Measurements from ENCODE around the gene TMEM165.
A peak's percentile ranks its signal among the peaks of the same experiment; 100 is the strongest.

The TMEM165 gene

GRCh38 chr4:55409468-55410171 lies 13.9 kb downstream of the TMEM165 start:
- Histone ChIP-seq H3F3A (ENCODE audit: low read depth) (no peaks in the 10 kb centered on the region), H3K4me3 (ENCODE audit: low read length, poor library complexity, severe bottlenecking) (no peak overlapping the region), H3K4me1 (ENCODE audit: insufficient read depth, low read length, poor library complexity, severe bottlenecking) (peaks cover 15% of the 10 kb centered on the region), H2AFZ (ENCODE audit: low read length) (no peak overlapping the region), H3K9me3 (ENCODE audit: insufficient read depth, low read depth, low read length) (no peaks in the 10 kb centered on the region), H3K36me3 (ENCODE audit: insufficient read depth, low read length) (peaks cover 15% of the 10 kb centered on the region; the same call in 1 of the 2 replicates), H3K9ac (ENCODE audit: low read depth, low read length, poor library complexity, severe bottlenecking) (no peak overlapping the region), H3K27me3 (ENCODE audit: insufficient read depth, low read length, poor library complexity, severe bottlenecking) (no peaks in the 10 kb centered on the region), H3K79me2 (ENCODE audit: insufficient read depth, low read length) (peaks cover 83% of the 10 kb centered on the region), H4K20me1 (ENCODE audit: insufficient read depth, low read length, poor library complexity, severe bottlenecking) (peaks cover 79% of the 10 kb centered on the region), H3K4me2 (ENCODE audit: low read depth, low read length, poor library complexity, severe bottlenecking) (peak overlapping the region; percentile 16), H3K9me2 (replicated peaks; ENCODE audit: low read depth, low read length) (no peaks in the 10 kb centered on the region)
- TF ChIP-seq CTCF (conservative IDR thresholded peaks at IDR 0.05; ENCODE audit: low read length) (peak; percentile 59), EZH2phosphoT487 (IDR thresholded peaks at IDR 0.05; ENCODE audit: borderline replicate concordance) (no peak)

- Histone ChIP-seq H2AFZ (ENCODE audit: low read length) (no peak overlapping the region), H3F3A (ENCODE audit: low read depth) (no peaks in the 10 kb centered on the region), H3K79me2 (ENCODE audit: insufficient read depth, low read length) (peaks cover 82% of the 10 kb centered on the region), H3K9ac (ENCODE audit: low read depth, low read length, poor library complexity, severe bottlenecking) (no peak overlapping the region), H3K27me3 (ENCODE audit: insufficient read depth, low read length, poor library complexity, severe bottlenecking) (no peaks in the 10 kb centered on the region), H3K9me2 (replicated peaks; ENCODE audit: low read depth, low read length) (no peaks in the 10 kb centered on the region), H3K36me3 (ENCODE audit: insufficient read depth, low read length) (peaks cover 17% of the 10 kb centered on the region; the same call in 1 of the 2 replicates), H3K9me3 (ENCODE audit: insufficient read depth, low read depth, low read length) (no peaks in the 10 kb centered on the region), H3K4me2 (ENCODE audit: low read depth, low read length, poor library complexity, severe bottlenecking) (no peak overlapping the region), H3K4me1 (ENCODE audit: insufficient read depth, low read length, poor library complexity, severe bottlenecking) (peaks cover 15% of the 10 kb centered on the region), H3K4me3 (ENCODE audit: low read length, poor library complexity, severe bottlenecking) (no peak overlapping the region), H4K20me1 (ENCODE audit: insufficient read depth, low read length, poor library complexity, severe bottlenecking) (peaks cover 79% of the 10 kb centered on the region)
- TF ChIP-seq EZH2phosphoT487 (IDR thresholded peaks at IDR 0.05; ENCODE audit: borderline replicate concordance) (no peak), CTCF (conservative IDR thresholded peaks at IDR 0.05; ENCODE audit: low read length) (no peak)
These were observed 14.7 kb downstream of the TMEM165 start for GRCh38 chr4:55410431-55410830.

GRCh38 chr4:55411621-55412020 lies 15.9 kb downstream of the TMEM165 start:
- H3K4me1 ChIP-seq (ENCODE audit: insufficient read depth, low read length, poor library complexity, severe bottlenecking): peaks cover 15% of the 10 kb centered on the region
- H3K9ac ChIP-seq (ENCODE audit: low read depth, low read length, poor library complexity, severe bottlenecking): no peak overlapping the region
- TF ChIP-seq EZH2phosphoT487 (IDR thresholded peaks at IDR 0.05; ENCODE audit: borderline replicate concordance): no peak
- no peak for TF ChIP-seq CTCF (conservative IDR thresholded peaks at IDR 0.05; ENCODE audit: low read length)
- H3K27me3 ChIP-seq (ENCODE audit: insufficient read depth, low read length, poor library complexity, severe bottlenecking): no peaks in the 10 kb centered on the region
- H3K9me3 ChIP-seq (ENCODE audit: insufficient read depth, low read depth, low read length): no peaks in the 10 kb centered on the region
- H3K9me2 ChIP-seq (replicated peaks; ENCODE audit: low read depth, low read length): no peaks in the 10 kb centered on the region
- peaks cover 71% of the 10 kb centered on the region for H4K20me1 ChIP-seq (ENCODE audit: insufficient read depth, low read length, poor library complexity, severe bottlenecking)
- peaks cover 78% of the 10 kb centered on the region for H3K79me2 ChIP-seq (ENCODE audit: insufficient read depth, low read length)
- no peak overlapping the region for H3K4me2 ChIP-seq (ENCODE audit: low read depth, low read length, poor library complexity, severe bottlenecking)
- H3K4me3 ChIP-seq (ENCODE audit: low read length, poor library complexity, severe bottlenecking): no peak overlapping the region
- no peaks in the 10 kb centered on the region for H3F3A ChIP-seq (ENCODE audit: low read depth)
- H3K36me3 ChIP-seq (ENCODE audit: insufficient read depth, low read length): peaks cover 24% of the 10 kb centered on the region; the same call in 1 of the 2 replicates
- H2AFZ ChIP-seq (ENCODE audit: low read length): no peak overlapping the region
